NB4 (cell line): ENCODE data around the gene EPS8L2.

Experiments
- DNase-seq: peaks from one replicate; pipeline ENCODE4 v3.0.0; 2010; ENCODE audit warnings: low read depth
- H3K4me3 ChIP-seq: one replicate; pipeline ENCODE4 v1.5.1; 2011; ENCODE audit warnings: mild to moderate bottlenecking, low read depth, low read length, moderate library complexity
- MYC ChIP-seq: IDR thresholded peaks from 2 replicates; pipeline ENCODE4 v1.6.1; 2011; ENCODE audit warnings: low read depth, low read length
- POLR2A ChIP-seq: IDR thresholded peaks from 2 replicates; pipeline ENCODE4 v1.6.1; 2011; ENCODE audit warnings: mild to moderate bottlenecking; ENCODE audit not compliant: insufficient read length; ENCODE audit errors: extremely low read depth
- TF ChIP-seq, protein P1 (sequence below): IDR thresholded peaks from 2 replicates; pipeline ENCODE4 v1.6.1; 2011; ENCODE audit warnings: low read depth, low read length
- TF ChIP-seq, protein P2 (sequence below): IDR thresholded peaks from one replicate; pipeline ENCODE4 v1.5.1; 2012; ENCODE audit warnings: low read depth, low read length

Gene EPS8L2

DNA sequence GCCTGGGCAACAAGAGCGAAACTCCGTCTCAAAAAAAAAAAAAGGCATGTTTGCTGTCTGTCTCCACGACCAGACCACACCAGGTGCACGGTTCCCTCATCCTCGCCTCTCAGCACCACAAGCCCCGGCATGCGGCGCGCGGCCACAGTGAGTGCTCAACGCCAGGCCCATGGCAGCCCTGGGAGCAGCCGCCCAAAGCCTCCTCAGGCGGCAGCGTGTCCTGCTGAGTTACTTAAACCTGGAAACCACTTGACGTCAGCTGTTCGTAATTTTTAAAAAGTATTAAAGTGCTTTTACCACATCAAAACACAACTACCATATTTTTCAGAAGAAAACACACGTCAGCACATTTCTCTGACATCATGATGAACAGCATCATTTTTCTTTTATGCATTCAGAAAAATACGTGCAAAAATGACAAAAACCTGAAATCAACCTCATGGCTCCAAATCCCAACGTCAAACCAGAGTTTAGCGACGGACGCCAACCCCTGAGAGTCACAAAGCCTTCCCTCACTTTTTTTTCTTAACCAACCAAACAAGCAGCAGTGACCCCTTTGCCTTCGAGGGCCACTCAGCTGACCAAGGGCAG lies 13.1 kb upstream of the EPS8L2 start:
- TF ChIP-seq MYC (no peak), POLR2A (no peak)
- TF ChIP-seq, protein P1, sequence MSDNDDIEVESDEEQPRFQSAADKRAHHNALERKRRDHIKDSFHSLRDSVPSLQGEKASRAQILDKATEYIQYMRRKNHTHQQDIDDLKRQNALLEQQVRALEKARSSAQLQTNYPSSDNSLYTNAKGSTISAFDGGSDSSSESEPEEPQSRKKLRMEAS = no peak
- TF ChIP-seq, protein P2, sequence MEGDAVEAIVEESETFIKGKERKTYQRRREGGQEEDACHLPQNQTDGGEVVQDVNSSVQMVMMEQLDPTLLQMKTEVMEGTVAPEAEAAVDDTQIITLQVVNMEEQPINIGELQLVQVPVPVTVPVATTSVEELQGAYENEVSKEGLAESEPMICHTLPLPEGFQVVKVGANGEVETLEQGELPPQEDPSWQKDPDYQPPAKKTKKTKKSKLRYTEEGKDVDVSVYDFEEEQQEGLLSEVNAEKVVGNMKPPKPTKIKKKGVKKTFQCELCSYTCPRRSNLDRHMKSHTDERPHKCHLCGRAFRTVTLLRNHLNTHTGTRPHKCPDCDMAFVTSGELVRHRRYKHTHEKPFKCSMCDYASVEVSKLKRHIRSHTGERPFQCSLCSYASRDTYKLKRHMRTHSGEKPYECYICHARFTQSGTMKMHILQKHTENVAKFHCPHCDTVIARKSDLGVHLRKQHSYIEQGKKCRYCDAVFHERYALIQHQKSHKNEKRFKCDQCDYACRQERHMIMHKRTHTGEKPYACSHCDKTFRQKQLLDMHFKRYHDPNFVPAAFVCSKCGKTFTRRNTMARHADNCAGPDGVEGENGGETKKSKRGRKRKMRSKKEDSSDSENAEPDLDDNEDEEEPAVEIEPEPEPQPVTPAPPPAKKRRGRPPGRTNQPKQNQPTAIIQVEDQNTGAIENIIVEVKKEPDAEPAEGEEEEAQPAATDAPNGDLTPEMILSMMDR = no peak
- DNase-seq = no peak
- peak overlapping the region; percentile 64 for H3K4me3 ChIP-seq

DNA sequence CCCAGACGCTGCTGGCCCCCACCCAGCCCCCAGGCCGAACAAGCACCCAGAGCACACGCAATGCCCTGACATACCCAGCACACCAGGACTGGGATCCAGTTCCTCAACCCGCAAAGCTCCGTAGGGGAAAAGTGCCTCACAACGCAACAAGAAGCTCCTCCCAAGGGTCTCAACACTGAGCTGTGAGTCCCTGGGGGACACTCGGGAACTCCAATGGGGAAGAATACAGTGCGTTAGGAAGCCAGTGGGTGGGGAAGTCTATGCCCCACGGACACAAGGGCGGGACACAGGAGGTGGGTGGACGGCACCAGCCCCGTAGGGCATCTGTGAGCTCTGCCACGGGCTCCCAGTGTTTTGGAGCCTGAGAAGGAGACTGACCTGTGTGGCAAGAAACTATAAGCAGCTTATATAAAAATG lies 12.6 kb upstream of the EPS8L2 start:
- peak; percentile 80 for DNase-seq
- peak overlapping the region; percentile 64 for H3K4me3 ChIP-seq
- TF ChIP-seq, protein P2 = no peak
- TF ChIP-seq MYC (no peak), POLR2A (no peak)

GRCh38 chr11:693887-694562 lies 12.0 kb upstream of the EPS8L2 start:
- TF ChIP-seq MYC (no peak), POLR2A (no peak)
- TF ChIP-seq, protein P1 = no peak; the same call in 1 of the 2 replicates
- TF ChIP-seq, protein P2 = no peak
- DNase-seq = no peak
- H3K4me3 ChIP-seq = peak overlapping the region; percentile 64

- TF ChIP-seq, protein P2 = no peak
- TF ChIP-seq POLR2A = peak; percentile 56
- TF ChIP-seq, protein P1 = peak; percentile 62; the same call in 1 of the 2 replicates
- TF ChIP-seq MYC = peak; percentile 68; the same call in 1 of the 2 replicates
- peak within 1 kb of the TSS; percentile 88 for H3K4me3 ChIP-seq
- peak; percentile 97 for DNase-seq
Measured at GRCh38 chr11:694563-695287, 11.3 kb upstream of the EPS8L2 start, which contains the start of gene DEAF1. DEAF1 (minus strand) TSS chr11:695222; CDS start chr11:695047, 175 bp downstream.

DNA sequence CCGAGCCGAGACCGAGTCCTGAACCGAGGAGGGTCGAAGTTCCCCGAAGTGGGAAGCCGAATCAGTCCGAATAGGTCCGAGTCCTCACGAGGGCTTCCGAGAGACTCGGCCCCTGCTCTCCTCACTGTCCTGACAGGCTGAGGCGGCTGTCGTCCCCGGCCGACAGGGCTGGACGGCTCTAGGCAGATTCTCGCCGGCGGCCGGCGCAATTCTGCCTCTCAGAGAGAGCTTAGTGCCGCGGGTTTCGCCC lies 10.8 kb upstream of the EPS8L2 start:
- DNase-seq = no peak
- peak overlapping the region; percentile 54 for H3K4me3 ChIP-seq
- TF ChIP-seq, protein P2 = no peak
- TF ChIP-seq, protein P1 = no peak
- TF ChIP-seq POLR2A (no peak), MYC (no peak)
